Stimulated activated CD4-positive, alpha-beta T cell treated with anti-CD3 and anti-CD28 coated beads, Interleukin-1b, Interleukin-23, amount 100 ng/mL, for 24 hours (primary cell): ENCODE data around the gene SOWAHA.

Experiments used
- DNase-seq, 4 experiments: peaks; one replicate each; pipeline ENCODE4 v3.0.0-alpha.2; 2020; ENCODE audit warnings: low read depth in 4 of 4, low spot score in 1 of 4

Gene SOWAHA

GRCh38 chr5:132825033-132825833 lies 12.1 kb downstream of the SOWAHA start:
- no peak for DNase-seq

DNA sequence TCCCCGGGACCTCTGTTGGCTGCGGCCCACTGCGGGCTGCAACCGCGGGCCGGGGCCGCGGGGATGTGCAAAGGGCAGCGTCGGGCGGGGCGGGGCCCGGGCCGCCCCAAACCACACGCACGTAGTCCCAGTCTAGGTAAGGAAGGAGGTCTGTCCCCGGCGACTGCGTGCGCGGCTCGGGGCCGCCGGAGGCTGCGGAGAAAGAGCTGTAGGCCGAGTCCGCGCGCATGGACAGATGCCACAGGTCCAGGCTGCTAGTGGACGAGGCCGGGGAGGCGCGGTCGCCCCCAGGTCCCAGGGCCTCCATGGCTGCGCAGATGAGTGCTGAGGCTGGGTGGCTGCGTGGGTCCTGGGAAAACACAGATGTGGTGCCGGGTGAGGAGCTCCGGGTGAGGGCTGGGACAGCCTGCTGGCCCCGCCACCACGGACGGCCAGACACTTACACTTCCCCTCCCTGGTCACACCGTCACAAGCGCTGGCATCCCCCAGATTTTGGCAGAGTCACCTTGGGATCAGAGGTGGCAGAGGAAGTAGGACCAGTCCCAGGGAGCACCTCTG lies 12.8 kb downstream of the SOWAHA start:
- no peak for DNase-seq

DNA sequence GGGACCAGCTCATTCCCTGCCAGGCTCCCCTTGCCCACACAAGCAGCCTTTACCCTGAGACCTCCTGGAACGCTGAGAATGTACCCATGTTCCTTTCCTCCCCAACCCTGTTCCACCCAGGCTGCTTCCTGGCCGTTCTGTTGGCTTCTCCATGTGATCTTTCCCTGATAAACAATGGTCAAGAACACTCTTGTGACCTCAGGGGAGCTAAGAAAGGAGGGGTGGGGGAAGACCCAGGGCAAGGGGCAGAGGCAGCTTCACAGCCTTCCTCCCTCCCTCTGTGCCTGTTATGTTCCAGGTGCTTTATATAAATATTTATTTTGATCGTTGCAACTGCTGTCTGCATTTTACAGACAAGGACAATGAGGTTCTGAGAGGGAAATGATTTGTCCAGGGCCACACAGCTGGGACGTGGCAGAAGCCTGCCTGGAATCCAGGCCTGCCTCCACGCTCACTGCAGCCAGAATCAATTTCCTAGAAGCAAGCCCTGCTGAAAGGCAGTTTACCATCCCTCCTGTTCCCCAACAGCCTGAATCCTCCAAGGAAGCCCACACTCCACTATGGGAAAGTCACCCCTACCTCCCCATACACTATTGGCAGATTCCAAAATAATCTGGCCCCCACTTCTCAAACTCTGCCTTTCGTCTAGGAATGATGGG lies 13.5 kb downstream of the SOWAHA start:
- DNase-seq: no peak

DNA sequence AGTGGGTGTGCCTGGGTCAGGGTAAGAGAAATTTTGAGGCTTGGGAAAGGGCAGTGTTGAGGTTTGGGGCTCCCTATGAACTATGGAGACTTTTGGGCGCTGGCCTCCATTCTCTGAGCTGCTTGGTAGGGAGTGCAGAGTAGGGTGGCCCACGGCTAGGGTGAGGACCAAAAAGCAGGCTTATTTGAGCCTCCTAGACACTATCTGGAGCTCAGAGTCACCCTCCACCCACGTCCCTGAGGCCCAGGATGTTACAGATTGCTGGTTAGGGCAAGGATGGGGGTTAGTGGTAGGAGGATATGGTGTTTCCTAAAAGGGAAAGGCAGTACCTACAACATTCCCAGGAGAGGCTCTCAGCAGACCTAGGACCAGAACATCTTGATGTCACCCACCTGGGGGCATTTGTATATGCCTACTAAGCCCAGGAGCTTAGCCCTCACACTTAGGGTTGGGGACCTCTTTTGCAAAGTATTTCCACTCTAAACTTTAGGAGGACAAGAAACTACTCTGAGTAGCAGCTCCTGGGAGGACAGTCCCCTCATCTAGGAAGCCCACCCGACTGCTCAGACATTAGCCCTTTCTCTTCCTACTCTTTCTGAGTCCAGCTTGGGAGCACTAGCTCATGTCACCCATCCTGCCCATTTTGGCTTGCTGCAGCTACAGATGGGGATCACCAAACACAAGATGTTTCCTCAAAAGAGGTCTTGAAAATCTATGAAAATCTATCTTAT lies 15.0 kb downstream of the SOWAHA start:
- no peak for DNase-seq

GRCh38 chr5:132828846-132829494 lies 15.9 kb downstream of the SOWAHA start:
- no peak for DNase-seq

DNA sequence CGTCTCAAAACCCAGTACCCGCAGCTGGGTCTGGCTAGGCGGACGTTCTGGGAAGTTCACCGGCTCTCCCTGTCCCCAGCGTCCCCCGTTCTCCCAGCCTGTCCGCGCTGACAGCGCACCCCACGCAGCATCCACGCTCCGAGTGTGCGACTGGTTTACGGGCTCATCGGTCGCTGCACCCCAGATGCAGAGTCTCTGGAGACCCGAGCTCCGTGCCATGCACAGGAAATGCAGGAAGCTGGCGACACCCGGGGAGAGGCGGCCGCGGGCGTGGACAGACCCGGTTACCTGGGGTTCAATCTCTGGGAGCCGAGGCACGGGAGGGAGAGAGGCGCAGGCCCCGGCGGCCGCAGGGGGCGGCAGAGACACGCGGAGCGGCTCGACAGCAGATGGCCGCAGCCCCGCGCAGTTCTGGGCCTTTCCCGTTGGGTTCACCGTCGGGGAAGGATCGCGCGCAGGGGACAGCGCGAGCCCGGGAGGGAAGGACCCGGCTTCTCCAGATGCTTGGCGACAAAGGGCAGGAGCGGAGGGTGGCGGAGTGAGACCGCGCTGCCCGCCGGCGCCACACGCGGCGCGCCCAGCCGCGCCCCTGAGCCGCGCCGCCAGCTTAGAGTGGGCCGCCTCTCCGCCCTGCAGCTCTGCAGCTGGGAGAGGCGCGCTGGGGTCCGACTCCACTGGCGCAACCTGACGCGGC lies 16.8 kb downstream of the SOWAHA start:
- peak in 3 of 4 experiments; percentile 46 to 66 (median 49) for DNase-seq

GRCh38 chr5:132830436-132831094 lies 17.5 kb downstream of the SOWAHA start, which contains the start of gene SHROOM1:
Gene SHROOM1 (minus strand): TSS chr5:132830647. CDS start chr5:132826140, 4,507 bp downstream.
- no peak for DNase-seq

DNA sequence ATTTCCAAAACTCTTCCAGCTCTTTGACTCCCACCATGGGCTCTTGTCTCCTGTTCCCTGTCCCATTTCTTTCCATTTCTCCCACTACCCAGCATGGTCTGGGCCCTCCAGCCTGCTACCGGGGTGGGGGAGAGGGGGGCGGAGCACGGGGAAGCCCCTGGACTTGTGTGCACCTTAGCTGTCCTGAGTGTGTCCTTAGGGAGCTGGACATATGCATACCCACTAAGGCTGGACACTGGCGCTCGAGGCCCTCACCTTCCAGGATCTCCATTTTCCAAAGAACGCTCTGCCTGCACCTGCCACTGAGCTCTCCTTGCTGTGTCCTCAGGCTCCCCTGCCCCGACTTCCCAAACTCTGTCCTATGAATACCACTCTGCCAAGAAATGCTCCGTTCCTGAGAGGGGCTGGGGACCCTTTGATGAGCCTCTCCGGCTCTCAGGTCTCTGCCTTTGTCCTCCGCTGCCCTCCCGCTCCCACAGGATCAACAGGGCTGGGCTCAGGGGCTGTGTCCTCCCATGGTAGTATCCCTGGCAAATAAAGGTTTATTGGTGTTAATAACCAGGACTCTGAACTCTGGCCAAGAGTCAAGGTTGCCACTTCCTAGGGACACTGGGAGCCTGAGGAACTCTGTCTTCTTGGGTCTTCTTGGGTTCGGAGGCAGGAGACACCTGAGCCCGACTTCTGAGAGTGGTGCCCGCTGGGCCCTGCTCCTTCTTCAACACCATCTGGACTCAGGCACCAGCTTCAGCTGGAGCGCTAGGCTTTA lies 18.2 kb downstream of the SOWAHA start:
- no peak for DNase-seq

DNA sequence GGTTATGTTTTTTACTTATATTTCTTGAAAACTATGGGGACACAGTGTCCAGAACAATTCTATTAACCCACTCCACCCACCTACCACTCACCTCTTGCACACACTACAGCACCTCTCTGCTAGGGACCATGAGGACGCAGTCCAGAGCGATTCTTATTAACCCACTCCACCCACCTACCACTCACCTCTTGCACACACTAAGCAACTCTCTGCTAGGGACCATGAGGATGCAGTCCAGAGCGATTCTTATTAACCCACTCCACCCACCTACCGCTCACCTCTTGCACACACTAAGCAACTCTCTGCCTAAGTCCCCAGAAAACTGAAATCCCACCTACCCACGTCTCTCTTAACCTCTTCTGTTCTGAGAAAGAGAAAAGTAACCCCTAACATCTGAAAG lies 19.5 kb downstream of the SOWAHA start:
- no peak for DNase-seq

DNA sequence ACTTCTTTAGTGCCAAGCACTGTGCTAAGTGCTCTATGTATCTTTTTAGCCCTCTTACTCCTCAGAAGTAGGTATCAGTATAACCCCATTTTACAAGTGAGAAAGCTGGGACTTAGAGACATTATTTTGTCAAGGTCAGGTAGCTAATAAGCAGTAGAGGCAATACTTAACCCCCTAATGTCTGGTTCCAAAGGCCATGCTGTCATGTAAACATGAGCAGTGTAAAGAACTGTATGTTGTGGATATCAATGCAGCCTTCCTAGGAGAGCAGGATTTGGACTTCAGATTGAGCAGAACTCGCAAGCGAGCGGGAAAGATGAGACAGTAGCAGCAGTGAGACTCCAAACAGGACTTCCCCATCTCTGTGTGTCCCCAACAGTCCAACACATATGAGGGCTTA lies 21.0 kb downstream of the SOWAHA start:
- DNase-seq: no peak

GRCh38 chr5:132836852-132837251 lies 23.8 kb downstream of the SOWAHA start:
- no peak for DNase-seq

GRCh38 chr5:132837868-132838267 lies 24.8 kb downstream of the SOWAHA start:
- no peak for DNase-seq

GRCh38 chr5:132838516-132839282 lies 25.6 kb downstream of the SOWAHA start:
- DNase-seq: no peak

- no peak for DNase-seq
Measured at GRCh38 chr5:132839426-132840301, 26.6 kb downstream of the SOWAHA start.

DNA sequence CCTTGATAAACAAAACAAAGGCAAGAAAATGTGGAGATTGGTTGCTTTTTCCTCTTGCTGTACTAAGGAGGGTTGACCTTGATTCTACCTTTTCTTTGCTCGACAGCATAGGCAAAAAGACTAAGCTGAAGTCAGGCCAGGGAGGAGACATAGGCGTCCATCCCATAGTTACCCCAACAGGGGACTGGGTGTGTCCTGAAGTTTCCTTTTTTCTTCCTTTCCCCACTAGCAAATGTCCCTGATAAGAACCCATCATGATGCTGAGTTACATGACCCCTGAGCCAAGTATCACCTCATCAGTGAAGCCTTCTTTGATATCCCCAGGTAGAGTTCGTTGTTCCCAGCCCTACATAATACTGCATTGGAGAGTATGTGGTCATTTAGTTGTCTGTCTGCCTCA lies 27.2 kb downstream of the SOWAHA start:
- no peak for DNase-seq

DNA sequence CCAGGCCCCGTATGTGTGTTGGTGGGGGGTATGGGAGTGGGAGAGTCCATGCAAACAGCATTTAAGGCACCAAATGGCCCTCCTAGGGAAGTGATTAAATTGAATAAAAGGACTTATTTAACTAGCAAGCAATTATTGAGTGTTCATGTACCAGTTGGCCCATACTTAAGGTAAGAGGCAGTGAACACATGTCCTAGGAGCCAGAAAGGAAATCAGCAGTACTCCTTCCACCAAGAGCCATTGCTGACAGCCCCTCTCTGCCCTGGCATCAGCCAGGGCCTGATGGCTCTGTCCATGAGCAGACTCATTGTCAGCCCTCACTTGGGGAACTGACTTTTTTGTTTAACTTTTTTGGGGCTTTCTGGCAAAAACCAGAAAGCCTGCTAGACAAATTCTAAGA lies 27.8 kb downstream of the SOWAHA start:
- DNase-seq: no peak

DNA sequence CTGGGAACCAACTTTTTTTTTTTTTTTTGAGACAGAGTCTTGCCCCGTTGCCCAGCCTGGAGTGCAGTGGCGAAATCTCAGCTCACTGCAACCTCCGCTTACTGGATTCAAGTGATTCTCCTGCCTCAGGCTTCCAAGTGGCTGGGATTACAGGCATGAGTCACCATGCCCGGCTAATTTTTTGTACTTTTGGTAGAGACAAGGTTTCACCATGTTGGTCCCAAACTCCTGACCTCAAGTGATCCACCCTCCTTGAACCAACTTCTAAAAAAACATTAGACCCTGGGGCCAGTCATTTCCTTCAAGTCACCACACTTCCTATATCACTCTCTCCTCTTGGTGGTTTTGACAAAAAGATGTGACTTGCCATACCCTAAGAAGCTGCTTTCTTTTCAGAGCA lies 28.2 kb downstream of the SOWAHA start:
- DNase-seq: no peak

GRCh38 chr5:132848270-132848669 lies 35.2 kb downstream of the SOWAHA start:
- no peak for DNase-seq
